NAMALWA (cell line): ENCODE measurements around the gene BPNT1.
"Not testable (repeated sequence)": the region's sequence is repeated elsewhere in the genome, so short reads cannot be mapped to it uniquely, and the experiment has no call there.

Experiments used
- DNase-seq: peaks from one replicate; pipeline ENCODE4 v3.0.0-alpha.2; 2015; ENCODE audit warnings: low spot score

BPNT1 gene

GRCh38 chr1:220089650-220090556, at the start of gene BPNT1:
Gene BPNT1 (minus strand): TSS chr1:220089788. CDS start chr1:220079846, 9,942 bp downstream.
- peak; percentile 98 for DNase-seq

GRCh38 chr1:220137019-220137786, 47.6 kb upstream of the BPNT1 start:
- no peak for DNase-seq

GRCh38 chr1:220135755-220136154, 46.2 kb upstream of the BPNT1 start:
- no peak for DNase-seq

GRCh38 chr1:220129479-220130210, 40.1 kb upstream of the BPNT1 start:
- no peak for DNase-seq

- no peak for DNase-seq
These were observed 37.5 kb upstream of the BPNT1 start for GRCh38 chr1:220127076-220127475.

GRCh38 chr1:220124542-220124941, 35.0 kb upstream of the BPNT1 start:
- no peak for DNase-seq

- peak; percentile 30 for DNase-seq
These were observed 34.3 kb upstream of the BPNT1 start for GRCh38 chr1:220123889-220124288.

GRCh38 chr1:220123066-220123465, 33.5 kb upstream of the BPNT1 start:
- DNase-seq: no peak

- DNase-seq: no peak
These were observed 32.4 kb upstream of the BPNT1 start for GRCh38 chr1:220121791-220122530.

- no peak for DNase-seq
These were observed 29.5 kb upstream of the BPNT1 start for GRCh38 chr1:220119043-220119512.

- peak; percentile 78 for DNase-seq
These were observed 23.6 kb upstream of the BPNT1 start for GRCh38 chr1:220113136-220113695.

- not testable (repeated sequence) for DNase-seq
These were observed 23.0 kb upstream of the BPNT1 start for GRCh38 chr1:220112600-220112999.

GRCh38 chr1:220110473-220110872, 20.9 kb upstream of the BPNT1 start:
- not testable (repeated sequence) for DNase-seq

GRCh38 chr1:220099826-220100225, 10.2 kb upstream of the BPNT1 start:
- no peak for DNase-seq

GRCh38 chr1:220094016-220094911, 4.7 kb upstream of the BPNT1 start, which contains the start of gene IARS2:
Gene IARS2 (plus strand): TSS chr1:220094132. CDS start chr1:220094217, 85 bp downstream.
- peak; percentile 91 for DNase-seq

GRCh38 chr1:220093361-220094015, 3.9 kb upstream of the BPNT1 start:
- DNase-seq: no peak

- no peak for DNase-seq
These were observed 3.1 kb upstream of the BPNT1 start for GRCh38 chr1:220092694-220093093.

- peak; percentile 91 for DNase-seq
These were observed 3.3 kb downstream of the BPNT1 start for GRCh38 chr1:220086261-220086686.

GRCh38 chr1:220084460-220084859, 5.1 kb downstream of the BPNT1 start:
- DNase-seq: no peak
